Trophoblast cell (in vitro differentiated cells and primary cell): Measurements from ENCODE around the gene RSBN1.
"Not testable (repeated sequence)": the region's sequence is repeated elsewhere in the genome, so short reads cannot be mapped to it uniquely, and the experiment has no call there.

Experiments
- DNase-seq, 2 donors: peaks; one replicate each; pipeline ENCODE4 v3.0.0-alpha.2; 2016
- H2AFZ ChIP-seq: 2 replicates; pipeline ENCODE4 v1.6.1; 2013; ENCODE audit warnings: low read length, moderate library complexity, mild to moderate bottlenecking; ENCODE audit not compliant: insufficient read depth, poor library complexity
- H2AK5ac ChIP-seq: 2 replicates; pipeline ENCODE4 v1.6.1; 2013; ENCODE audit warnings: mild to moderate bottlenecking, low read length
- H2BK120ac ChIP-seq: 2 replicates; pipeline ENCODE4 v1.6.1; 2013; ENCODE audit warnings: low read length, mild to moderate bottlenecking, moderate library complexity; ENCODE audit not compliant: insufficient read depth, poor library complexity
- H2BK12ac ChIP-seq: 2 replicates; pipeline ENCODE4 v1.6.1; 2013; ENCODE audit warnings: mild to moderate bottlenecking, low read length, moderate library complexity
- H2BK5ac ChIP-seq: 2 replicates; pipeline ENCODE4 v1.6.1; 2013; ENCODE audit warnings: low read length, low read depth, moderate library complexity, mild to moderate bottlenecking; ENCODE audit not compliant: poor library complexity
- H3K14ac ChIP-seq: 2 replicates; pipeline ENCODE4 v1.6.1; 2013; ENCODE audit warnings: mild to moderate bottlenecking, low read length
- H3K18ac ChIP-seq: 2 replicates; pipeline ENCODE4 v1.6.1; 2013; ENCODE audit warnings: mild to moderate bottlenecking, low read length
- H3K23ac ChIP-seq: 2 replicates; pipeline ENCODE4 v1.6.1; 2013; ENCODE audit warnings: low read length
- H3K27ac ChIP-seq: 2 replicates; pipeline ENCODE4 v1.5.1; 2013; ENCODE audit warnings: low read depth, mild to moderate bottlenecking, inconsistent platforms, low read length, moderate library complexity
- H3K27me3 ChIP-seq: 2 replicates; pipeline ENCODE4 v1.6.1; 2013; ENCODE audit warnings: inconsistent platforms, mild to moderate bottlenecking, low read length, moderate library complexity; ENCODE audit not compliant: insufficient read depth
- H3K36me3 ChIP-seq, 2 experiments: 1 replicate in 1 of 2; 2 replicates in 1 of 2; pipeline ENCODE4 v1.6.1; 2013; ENCODE audit warnings: low read length in 2 of 2, mild to moderate bottlenecking in 2 of 2, moderate library complexity in 1 of 2; ENCODE audit not compliant: insufficient read depth in 2 of 2, control insufficient read depth in 1 of 2
- H3K4ac ChIP-seq: 2 replicates; pipeline ENCODE4 v1.6.1; 2013; ENCODE audit warnings: low read depth, mild to moderate bottlenecking, low read length, moderate library complexity
- H3K4me1 ChIP-seq, 2 experiments: 1 replicate in 1 of 2; 2 replicates in 1 of 2; pipeline ENCODE4 v1.6.1; 2013; ENCODE audit warnings: low read length in 2 of 2, mild to moderate bottlenecking in 2 of 2, moderate library complexity in 1 of 2; ENCODE audit not compliant: insufficient read depth in 2 of 2, control insufficient read depth in 1 of 2
- H3K4me2 ChIP-seq: 2 replicates; pipeline ENCODE4 v1.6.1; 2013; ENCODE audit warnings: inconsistent platforms, mild to moderate bottlenecking, low read length, moderate library complexity
- H3K4me3 ChIP-seq: 2 replicates; pipeline ENCODE4 v1.5.1; 2013; ENCODE audit warnings: mild to moderate bottlenecking, low read depth, low read length, inconsistent platforms
- H3K79me1 ChIP-seq: one replicate; pipeline ENCODE4 v1.6.1; 2013; ENCODE audit warnings: low read length
- H3K79me2 ChIP-seq: 2 replicates; pipeline ENCODE4 v1.6.1; 2013; ENCODE audit warnings: low read length, mild to moderate bottlenecking; ENCODE audit not compliant: control insufficient read depth, insufficient read depth, poor library complexity
- H3K9ac ChIP-seq: 2 replicates; pipeline ENCODE4 v1.6.1; 2013; ENCODE audit warnings: mild to moderate bottlenecking, low read length
- H3K9me3 ChIP-seq: 2 replicates; pipeline ENCODE4 v1.6.1; 2013; ENCODE audit warnings: low read depth, mild to moderate bottlenecking, control low read depth, inconsistent platforms, low read length; ENCODE audit not compliant: insufficient read depth
- H4K12ac ChIP-seq: 2 replicates; pipeline ENCODE4 v1.6.1; 2013; ENCODE audit warnings: low read depth, mild to moderate bottlenecking, low read length, moderate library complexity
- H4K8ac ChIP-seq: 2 replicates; pipeline ENCODE4 v1.6.1; 2013; ENCODE audit warnings: low read depth, mild to moderate bottlenecking, low read length, moderate library complexity
- H4K91ac ChIP-seq: one replicate; pipeline ENCODE4 v1.6.1; 2013; ENCODE audit warnings: low read depth, mild to moderate bottlenecking, low read length, moderate library complexity
- WGBS: extraction: QIAGEN DNeasy Blood & Tissue Kit; methylation state at CpG from one replicate; pipeline ENCODE4 v1.1.7; 2013; ENCODE audit warnings: missing lambda C conversion rate; ENCODE audit not compliant: insufficient read length, insufficient coverage; ENCODE audit errors: extremely low coverage; 5-methylcytosine and 5-hydroxymethylcytosine counted together

Gene RSBN1

DNA sequence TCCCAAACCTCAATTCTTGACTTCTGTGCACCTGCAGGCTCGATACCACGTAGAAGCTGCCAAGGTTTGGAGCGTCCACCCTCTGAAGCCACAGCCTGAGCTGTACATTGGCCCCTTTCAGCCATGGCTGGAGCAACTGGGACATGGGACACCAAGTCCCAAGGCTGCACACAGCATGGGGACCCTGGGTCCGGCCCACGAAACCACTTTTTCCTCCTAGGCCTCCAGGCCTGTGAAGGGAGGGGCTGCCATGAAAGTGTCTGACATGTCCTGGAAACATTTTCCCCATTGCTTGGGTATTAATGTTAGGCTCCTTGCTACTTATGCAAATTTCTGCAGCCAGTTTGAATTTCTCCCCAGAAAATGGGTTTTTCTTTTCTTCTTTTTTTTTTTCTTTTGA is 93.7 kb downstream of the RSBN1 start:
- H4K8ac ChIP-seq, H4K91ac ChIP-seq, H3K18ac ChIP-seq, H3K4ac ChIP-seq, H3K27ac ChIP-seq, H3K23ac ChIP-seq, H4K12ac ChIP-seq, H3K14ac ChIP-seq, H2AK5ac ChIP-seq, H3K9ac ChIP-seq, H2BK12ac ChIP-seq, H3K4me2 ChIP-seq, H3K9me3 ChIP-seq, H3K27me3 ChIP-seq, H3K79me1 ChIP-seq, H3K4me3 ChIP-seq, DNase-seq, H2BK120ac ChIP-seq, H3K79me2 ChIP-seq, H2AFZ ChIP-seq, H2BK5ac ChIP-seq, H3K4me1 ChIP-seq: not testable (repeated sequence)
- WGBS = no CpG with 5 or more reads among the region's 5 CpGs
- peaks cover 16 to 22% of the 10 kb centered on the region in 2 experiments for H3K36me3 ChIP-seq

DNA sequence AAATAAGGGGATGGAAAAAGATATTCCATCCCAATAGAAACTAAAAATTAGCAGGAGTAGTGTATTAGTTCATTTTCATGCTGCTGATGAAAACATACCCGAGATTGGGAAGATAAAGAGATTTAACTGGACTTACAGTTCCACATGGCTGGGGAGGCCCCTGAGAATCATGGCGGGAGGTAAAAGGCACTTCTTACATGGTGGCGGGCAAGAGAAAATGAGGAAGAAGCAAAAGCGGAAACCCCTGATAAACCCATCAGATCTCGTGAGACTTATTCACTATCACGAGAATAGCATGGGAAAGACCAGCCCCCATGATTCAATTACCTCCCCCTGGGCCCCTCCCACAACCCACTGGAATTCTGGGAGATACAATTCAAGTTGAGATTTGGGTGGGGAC is 94.8 kb downstream of the RSBN1 start:
- H3K4me1 ChIP-seq, H3K9ac ChIP-seq, H3K4me3 ChIP-seq, H2BK5ac ChIP-seq, H3K79me2 ChIP-seq, H3K9me3 ChIP-seq, H3K27ac ChIP-seq, H3K79me1 ChIP-seq, H3K23ac ChIP-seq, DNase-seq, H4K8ac ChIP-seq, H4K12ac ChIP-seq, H2BK12ac ChIP-seq, H2AK5ac ChIP-seq, H2AFZ ChIP-seq, H2BK120ac ChIP-seq, H3K4me2 ChIP-seq, H3K14ac ChIP-seq, H3K27me3 ChIP-seq, H4K91ac ChIP-seq, H3K18ac ChIP-seq, H3K4ac ChIP-seq: not testable (repeated sequence)
- peaks cover 17 to 23% of the 10 kb centered on the region in 2 experiments for H3K36me3 ChIP-seq
- WGBS = no CpG with 5 or more reads among the region's 6 CpGs

DNA sequence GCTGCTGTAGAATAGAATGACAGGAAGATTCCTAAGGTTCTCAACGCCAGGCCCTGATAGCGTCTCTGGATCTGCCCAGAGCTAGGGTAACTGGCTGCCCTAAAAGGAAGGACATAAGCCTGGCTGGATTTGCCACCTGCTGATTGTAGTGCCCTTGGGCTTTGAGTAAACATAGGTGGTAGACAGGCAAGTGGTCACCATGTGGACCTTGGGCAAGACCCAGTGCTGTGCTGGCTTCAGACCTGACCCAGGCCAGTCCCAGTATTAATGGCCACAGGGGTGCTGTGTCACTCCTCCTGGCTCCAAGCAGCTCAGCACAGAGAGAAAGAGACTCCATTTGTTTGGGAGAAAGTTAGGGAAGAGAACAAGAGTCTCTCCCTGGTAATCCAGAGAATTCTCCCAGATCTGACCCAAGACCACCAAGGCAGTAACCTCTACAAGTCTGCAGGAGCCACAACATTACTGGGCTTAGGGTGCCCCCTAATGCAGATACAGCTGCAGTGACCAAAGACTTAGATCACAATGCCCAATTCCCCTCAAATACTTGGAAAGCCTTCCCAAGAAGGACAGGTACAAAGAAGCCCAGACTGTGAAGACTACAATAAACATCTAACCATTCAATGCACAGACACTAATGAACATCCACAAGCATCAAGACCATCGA is 97.5 kb downstream of the RSBN1 start:
- no peak overlapping the region for H3K4me2 ChIP-seq
- H3K9me3 ChIP-seq = peaks cover 6% of the 10 kb centered on the region
- no peaks in the 10 kb centered on the region for H3K27me3 ChIP-seq
- no peak overlapping the region for H2AFZ ChIP-seq
- no peak overlapping the region for H2BK12ac ChIP-seq
- no peak overlapping the region for H3K14ac ChIP-seq
- no peak for DNase-seq
- H3K27ac ChIP-seq = no peak overlapping the region
- H3K18ac ChIP-seq = no peak overlapping the region
- peak overlapping the region; percentile 46 for H4K12ac ChIP-seq
- no peaks in the 10 kb centered on the region for H3K79me1 ChIP-seq
- H3K4ac ChIP-seq = no peak overlapping the region
- H4K91ac ChIP-seq = no peak overlapping the region
- H2BK120ac ChIP-seq = no peak overlapping the region
- H2AK5ac ChIP-seq = no peak overlapping the region
- H3K36me3 ChIP-seq = peaks cover 18 to 19% of the 10 kb centered on the region in 2 experiments
- no peak overlapping the region for H3K9ac ChIP-seq
- no CpG with 5 or more reads among the region's 3 CpGs for WGBS
- H3K4me3 ChIP-seq = no peak overlapping the region
- no peak overlapping the region for H2BK5ac ChIP-seq
- no peak overlapping the region for H4K8ac ChIP-seq
- H3K79me2 ChIP-seq = no peaks in the 10 kb centered on the region
- no peaks in the 10 kb centered on the region for H3K4me1 ChIP-seq
- no peak overlapping the region for H3K23ac ChIP-seq
